ENCODE data around the gene RGS3.
"Not testable (repeated sequence)": the region's sequence is repeated elsewhere in the genome, so short reads cannot be mapped to it uniquely, and the experiment has no call there.

The RGS3 gene

DNA sequence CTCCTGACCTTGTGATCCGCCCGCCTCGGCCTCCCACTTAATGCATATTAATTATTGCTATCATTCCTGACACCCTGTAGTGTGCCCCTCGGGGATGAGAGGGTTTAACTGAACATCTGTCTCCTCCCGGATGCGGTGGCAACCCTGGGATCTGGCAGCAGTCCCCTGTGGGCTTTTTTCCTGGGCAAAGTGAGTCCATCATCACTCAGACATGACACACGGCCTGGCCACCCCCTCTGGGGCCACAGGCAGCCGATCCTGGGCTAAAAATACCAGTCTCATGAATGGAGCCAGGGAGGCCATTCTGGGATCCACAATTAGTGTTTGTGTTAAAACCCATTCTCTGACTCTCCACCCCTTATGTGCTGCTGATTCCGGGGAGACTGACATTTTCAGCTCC, 161.2 kb downstream of the RGS3 start:
- DNase-seq, result no peak

DNA sequence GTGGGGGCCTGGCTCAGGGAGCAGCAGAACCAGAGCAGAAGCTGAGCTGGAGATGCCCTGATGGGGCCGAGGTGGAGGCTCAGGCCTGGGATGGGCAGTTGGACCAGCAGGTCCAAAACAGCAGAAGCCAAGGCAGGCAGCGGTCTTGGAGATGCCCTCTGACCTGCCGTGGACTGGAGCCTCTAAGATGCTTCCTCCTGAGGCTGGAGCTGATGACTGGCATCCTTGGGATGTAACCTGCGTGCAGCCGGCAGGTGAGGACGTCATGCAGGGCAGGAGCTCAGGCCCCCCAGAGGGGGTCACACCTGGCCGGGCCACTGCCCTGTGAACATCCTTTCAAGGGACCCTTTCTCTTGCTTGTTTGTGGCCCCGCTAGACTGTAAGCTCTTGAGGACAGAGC, 162.0 kb downstream of the RGS3 start:
- no peak for DNase-seq

DNA sequence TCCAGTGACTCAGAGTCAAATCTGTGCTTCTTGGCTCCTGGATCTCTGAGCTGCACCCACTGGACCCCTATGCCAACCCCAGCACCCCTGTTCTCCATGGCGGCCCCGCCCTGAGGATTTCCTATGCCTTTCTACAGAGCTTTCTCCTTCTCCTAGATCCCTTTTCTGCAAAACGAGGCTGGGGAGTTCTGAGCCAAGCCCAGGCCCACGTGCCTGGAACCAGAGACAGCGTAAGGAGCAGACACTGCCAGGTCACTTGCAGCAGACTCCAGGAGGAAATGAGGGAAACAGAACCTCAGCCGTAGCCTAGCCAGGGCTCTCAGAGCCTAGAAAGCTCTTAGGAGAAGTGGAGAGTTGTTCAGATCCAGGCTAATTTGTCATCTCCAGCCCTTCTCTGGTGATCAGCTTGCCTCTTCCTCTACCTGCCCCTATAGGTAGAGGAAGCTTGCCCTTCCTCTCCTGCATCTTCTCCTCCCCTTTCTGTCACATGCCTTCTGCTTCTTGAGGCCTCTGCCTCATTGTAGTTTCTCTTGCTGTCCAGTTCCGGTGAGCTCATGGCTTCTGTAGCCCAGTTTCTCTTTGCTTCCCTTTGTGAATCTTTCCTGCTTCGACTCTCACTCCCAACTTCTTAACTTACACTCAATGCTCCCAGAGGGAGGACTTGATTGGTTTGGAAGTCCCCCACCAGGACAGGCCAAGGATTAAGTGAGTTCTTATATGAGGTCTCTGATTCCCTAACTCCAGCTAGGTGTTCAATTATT, 163.4 kb downstream of the RGS3 start:
- DNase-seq, result no peak

DNA sequence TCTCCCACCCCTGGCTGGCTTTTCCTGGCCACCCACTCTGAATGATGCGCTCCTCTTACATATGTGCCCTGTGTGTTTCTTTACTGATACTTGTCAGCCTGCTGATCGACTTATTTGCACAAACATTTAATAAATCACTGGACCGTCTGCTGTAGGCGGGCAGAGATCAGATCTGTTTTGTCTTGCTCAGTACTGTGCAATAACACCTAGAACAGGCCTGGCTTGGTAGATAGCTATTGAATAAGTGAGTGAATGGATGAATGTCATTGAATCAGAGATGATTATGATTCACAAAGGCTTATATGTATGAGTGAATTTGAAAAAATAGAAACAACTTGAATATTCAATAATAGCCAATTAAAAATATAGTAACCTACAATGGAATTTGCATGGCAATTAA, 165.1 kb downstream of the RGS3 start:
- no peak for DNase-seq

DNA sequence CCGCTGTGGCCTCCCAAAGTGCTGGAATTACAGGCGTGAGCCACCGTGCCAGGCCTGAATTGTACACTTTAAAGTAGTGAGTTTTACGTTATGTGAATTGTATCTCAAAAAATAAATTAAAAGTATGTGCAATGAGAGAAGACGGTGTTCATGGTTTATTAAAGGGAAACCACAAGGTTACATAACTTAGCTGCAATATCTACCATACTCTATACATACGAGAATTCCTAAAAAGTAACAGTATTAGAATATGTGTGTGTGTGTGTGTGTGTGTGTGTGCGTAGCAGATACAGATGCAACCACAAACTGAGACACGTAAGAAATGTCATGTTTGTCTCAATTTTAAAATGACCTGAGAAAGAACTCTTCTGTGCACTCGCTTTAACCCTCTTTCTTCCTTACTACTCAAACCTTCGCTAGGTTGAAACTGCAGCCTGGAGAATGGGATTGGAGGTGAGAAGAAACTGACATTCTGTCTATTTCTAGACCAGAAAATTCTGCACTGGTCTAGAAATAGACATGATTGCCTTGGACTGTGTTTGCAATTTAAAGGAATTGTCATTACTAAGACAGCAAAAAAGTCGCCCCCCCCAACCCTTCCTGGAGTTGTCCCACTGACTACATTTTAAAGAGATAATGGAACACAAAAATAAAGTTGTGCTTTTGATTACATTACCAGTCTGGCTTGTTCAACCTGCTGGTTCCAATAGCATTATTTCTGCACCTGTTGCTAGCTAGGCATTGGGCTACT, 167.0 kb downstream of the RGS3 start:
- DNase-seq, result no peak

DNA sequence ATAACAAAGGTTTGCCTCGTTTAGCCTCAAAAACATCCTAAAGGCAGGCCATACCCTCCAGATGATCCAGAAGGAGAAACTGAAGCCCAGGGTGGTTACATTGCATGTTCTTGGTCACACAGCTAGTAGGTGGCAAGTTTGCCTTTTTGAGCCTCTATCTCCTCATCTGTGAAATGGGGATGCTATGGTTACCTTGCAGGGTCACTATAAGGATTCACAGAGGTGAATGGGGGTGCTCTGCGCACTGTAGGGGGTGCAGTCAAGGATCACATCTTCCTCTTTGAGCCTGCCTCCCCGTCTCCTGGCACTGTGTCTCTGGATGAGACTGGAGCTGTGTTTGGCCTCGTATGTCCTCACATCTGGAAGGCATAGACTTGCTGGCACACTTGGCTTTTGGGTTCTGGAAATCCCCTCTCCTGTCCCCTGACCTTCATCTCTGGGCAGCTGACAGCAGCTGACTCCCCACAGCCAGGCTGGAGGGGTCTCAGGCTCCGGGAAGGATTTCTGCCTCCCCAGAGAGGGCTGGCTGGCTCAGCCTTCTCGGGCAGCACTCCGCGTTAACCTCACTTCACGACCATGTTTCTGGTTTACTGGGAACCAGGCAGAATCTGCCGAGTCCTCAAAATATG, 167.7 kb downstream of the RGS3 start:
- no peak for DNase-seq

DNA sequence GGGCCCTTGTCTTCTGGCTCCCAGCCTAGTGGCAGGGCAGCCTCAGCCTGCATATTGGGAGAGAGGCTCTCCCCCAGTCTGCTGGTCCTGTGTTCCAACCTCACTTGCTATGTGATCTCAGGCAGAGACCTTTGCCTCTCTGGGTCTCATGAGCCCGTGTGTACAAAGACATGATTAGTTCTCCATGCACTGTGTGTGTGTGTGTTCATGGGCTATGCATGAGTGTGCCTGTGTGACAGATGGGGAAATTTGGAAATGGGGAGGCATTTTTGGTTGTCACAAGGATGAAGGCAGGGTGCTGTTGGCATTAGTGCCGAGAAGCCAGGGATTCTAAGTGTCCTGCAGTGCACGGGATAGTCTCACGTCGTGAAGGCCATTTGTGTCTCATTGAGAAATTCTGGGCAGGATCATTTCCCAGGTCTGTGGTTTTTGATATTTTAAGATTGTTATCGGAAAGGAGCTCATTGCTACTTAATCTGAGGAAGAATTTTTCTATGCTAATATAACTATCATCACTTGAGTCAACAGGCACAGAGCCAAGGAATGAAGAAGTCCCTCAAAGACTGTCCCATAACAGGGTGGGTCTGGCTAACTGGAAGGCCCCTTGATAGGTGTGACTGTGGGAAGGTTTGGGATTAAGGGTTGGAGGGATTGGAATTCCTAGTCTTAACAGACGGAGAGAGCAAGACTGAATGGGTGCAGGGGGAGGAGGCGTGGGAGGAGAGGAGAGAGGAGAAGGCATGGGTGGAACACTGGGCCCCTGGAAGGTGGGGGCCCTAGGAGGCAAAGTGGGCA, 168.5 kb downstream of the RGS3 start:
- no peak for DNase-seq

DNA sequence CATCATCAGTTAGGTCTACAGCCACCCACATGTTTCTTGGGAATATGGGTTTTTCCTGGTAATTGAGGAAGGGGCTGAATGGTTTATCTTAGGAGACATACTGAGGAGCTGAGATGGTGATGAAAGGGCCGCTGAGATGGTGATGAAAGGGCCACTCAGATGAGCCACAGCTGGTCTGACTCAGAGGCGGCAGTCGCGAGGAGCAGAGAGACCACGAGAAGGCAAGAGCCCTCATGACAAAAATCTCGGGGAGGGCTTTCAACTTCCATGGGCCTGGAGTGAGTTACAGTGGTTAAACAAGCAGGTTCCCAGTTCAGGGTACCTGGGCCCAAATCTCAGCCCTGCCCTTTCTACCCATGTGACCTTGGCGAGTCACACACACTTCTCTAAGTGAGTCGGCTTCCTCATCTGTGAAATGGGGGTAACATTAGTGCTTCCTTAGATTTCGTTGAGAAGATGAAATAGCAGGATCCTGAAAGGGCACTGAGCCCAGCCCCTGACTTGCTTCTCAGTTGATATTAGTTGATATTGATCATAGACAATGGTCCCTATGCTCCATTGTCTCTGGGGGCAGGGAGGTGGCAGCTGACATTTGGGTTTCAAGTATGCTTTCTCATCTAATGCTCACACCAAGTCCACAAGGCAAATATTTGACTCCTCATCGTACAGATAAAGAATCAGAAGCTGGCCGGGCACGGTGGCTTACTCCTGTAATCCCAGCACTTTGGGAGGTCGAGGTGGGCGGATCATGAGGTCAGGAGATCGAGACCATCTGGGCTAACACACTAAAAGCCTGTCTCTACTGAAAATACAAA, 169.5 kb downstream of the RGS3 start:
- DNase-seq, result no peak

DNA sequence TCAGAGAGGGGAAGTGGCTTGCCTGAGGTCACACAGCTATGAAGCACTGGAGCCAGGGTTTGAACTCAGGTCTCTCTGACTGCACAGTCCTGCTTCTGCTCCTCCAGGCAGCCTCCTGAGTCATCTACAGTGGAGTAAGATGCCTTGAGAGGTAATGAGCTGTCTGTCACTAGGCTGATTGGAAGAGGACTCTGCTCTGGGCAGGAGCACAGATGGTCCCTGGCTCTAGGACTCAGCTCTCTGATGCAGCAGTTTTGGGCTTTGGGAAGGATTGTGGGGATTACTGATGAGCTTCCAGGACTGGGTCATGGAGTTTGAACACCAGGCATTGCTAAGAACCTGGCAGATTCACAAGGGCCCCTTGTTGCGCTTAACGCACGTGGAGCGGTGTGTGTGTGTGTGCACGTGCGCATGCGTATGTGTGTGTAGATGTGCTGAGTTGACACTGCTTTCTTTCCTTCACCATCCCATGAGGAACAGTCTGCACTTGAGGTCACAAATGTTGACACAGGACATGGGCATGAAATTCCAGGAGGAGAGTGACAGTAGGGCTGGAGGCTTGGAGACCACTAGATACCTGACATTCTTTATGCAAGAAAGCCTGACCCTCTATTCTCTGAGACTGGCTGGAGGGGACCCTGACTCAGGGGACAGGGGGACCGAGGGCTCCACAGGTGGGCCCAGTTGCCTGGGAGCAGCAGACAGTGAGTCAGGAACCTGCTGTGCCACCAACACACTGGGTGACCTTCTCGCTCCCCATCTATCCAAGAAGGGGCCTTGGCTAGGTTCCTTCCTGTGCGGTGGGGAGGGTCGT, 170.5 kb downstream of the RGS3 start:
- DNase-seq, result no peak

DNA sequence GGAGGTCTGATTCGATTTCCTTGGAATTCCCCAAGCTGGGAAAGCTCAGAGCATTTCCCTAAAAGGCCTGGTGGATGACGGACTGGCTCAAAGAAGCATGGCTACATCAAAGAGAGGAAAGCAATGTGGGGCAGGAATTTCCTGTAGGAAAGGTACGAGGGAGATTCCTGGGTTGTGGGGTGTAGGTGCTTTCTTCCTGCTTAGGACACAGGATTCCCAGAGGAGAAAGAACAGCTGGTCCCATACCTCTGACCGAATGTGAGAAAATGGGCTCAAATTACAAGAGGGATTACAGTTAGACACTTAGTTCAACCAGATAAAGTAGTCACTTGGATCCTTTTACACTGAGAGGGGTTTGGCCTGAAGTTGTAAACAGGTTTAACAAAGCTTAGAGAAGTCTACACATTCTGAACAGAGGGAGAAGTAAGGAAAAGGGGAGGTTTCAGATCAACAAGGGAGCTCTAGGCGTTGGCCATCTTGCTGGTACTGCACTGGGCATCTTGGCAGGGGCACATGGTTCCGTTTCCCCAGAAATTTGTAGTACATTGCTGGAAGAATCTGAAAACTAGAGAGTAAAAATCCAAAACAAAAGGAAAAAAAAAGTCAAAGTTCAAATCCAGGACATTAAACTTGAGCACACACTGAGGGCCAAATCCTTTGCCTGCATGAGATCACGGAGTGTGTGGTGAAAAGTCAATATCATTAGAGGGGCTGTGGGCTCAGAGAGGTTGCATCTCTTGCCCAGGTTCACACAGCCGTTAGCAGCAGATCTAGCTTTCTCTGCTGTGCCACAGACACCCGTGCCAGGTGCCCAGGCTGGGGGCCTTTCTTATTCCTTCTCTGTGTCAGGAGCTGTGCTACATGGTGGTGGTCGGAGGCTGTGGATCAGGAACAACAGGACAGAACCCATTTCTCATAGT, 171.3 kb downstream of the RGS3 start:
- DNase-seq, result no peak

DNA sequence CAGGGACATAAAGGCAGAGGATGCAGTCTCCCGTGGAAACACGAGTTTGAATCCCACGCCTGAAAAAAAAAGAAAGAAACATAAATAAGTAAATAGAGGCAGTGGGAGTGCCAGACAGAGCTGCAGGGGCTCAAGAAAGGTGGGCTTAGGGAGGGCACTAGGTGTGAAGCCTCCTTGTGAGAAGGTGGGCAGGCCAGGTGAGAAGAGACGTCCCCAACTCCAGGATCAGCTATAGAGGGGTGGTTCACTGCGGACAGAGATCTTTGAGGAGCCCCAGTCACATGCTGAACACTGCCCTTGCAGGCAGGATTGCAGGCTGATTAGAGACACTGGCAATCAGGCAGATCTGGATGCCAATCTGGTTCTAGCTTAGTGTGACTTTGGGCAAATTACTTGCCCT, 172.1 kb downstream of the RGS3 start:
- DNase-seq, result no peak

DNA sequence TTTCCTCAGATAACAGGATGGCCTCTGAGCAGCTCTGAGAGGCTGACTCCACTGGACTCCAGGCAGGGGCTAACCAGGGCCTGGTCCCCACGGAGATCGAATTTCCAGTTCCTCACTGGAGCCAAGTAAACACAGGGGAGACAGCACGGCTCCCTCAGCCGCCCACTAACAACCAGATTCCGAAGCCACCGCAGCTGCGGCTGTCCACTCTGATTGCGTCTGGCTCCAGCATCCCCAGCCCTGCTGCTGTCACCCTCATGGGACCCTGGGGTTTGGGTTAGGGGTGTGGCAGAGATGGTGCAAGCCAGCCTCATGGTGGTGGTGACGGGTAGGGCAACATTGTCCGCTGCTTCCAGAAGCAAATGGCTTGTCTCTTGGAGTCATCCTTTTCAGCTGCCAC, 172.6 kb downstream of the RGS3 start:
- no peak for DNase-seq

DNA sequence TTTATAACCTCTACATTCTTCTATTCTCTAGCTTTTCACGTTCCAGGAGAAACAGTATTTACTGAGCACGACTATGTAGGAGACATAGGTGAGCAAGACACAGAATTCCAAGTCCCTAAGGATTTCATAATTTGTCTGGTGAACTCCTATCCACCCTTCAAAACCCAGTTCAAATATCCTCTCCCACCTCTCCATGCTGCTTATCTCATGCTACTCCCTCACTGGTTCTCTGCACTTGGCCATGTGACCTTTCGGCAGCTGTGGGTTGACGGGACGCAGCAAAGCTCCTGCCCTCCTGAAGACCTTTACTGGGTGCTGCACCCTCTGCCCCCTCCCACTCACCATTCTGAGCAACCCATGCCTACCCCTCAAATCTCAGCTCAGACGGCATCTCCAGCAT, 173.2 kb downstream of the RGS3 start:
- no peak for DNase-seq

DNA sequence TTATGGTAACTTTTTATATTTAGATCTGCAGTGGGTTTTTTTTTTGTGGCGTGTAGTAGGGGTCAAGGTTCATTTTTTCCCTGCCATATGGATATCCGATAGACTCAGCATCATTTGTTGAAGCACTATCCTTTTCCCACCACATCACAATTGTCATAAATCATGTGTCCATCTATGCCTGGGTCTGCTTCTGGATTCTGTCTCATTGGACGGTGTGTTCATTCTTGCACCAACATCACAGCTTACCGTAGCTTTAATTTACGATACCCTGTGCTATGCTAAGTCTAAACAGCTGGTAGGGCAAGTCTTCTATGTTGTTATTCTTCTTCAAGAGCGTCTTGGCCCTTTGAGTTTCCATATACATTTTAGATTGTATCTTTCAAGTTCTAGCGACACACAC, 175.0 kb downstream of the RGS3 start:
- DNase-seq, result no peak

DNA sequence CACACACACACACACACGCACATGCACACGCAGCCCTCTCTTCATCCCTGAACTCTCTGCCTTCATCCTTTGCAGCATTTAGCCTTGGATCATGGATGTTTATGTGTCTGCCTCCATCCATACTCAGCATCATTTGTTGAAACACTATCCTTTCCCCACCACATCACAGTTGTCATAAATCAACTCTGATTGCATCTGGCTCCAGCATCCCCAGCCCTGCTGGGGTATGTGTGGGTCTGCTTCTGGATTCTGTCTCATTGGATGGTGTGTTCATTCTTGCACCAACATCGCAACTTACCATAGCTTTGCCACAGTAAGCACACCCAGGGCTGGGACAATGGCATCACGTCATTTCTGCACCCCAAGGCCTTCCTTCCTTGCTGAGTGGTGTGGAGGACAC, 175.4 kb downstream of the RGS3 start:
- no peak for DNase-seq

DNA sequence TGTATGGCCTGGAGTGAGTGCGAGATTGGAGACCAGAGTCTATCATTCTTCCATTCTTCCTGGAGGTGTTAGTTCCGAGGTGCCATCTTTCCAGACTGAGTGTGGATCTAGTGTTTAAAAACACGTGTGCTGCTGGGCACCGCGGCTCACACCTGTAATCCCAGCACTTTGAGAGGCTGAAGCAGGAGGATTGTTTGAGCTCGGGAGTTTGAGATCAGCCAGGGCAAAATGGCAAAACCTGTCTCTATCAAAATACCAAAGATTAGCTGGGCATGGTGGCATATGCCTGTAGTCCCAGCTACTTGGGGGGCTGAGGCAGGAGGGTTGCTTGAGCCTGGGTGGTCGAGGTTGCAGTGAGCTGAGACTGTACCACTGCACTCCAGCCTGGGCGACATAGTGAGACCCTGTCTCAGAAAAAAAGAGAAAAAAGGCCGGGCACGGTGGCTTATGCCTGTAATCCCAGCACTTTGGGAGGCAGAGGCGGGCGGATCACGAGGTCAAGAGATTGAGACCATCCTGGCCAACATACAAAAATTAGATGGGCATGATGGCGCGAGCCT, 176.0 kb downstream of the RGS3 start:
- not testable (repeated sequence) for DNase-seq

DNA sequence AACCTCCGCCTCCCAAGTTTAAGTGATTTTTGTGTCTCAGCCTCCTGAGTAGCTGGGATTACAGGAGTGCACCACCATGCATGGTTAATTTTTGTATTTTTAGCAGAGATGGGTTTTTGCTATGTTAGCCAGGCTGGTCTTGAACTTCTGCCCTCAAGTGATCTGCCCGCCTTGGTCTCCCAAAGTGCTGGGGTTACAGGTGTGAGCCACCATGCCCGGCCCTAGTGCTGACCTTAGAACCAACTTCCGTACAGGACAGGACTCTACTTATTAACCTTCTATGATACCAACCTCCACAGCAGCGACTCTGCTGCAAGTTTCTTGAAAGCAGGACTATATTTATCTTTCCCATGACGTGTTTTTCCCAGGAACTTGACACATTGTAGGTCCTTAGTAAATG, 176.9 kb downstream of the RGS3 start:
- no peak for DNase-seq

DNA sequence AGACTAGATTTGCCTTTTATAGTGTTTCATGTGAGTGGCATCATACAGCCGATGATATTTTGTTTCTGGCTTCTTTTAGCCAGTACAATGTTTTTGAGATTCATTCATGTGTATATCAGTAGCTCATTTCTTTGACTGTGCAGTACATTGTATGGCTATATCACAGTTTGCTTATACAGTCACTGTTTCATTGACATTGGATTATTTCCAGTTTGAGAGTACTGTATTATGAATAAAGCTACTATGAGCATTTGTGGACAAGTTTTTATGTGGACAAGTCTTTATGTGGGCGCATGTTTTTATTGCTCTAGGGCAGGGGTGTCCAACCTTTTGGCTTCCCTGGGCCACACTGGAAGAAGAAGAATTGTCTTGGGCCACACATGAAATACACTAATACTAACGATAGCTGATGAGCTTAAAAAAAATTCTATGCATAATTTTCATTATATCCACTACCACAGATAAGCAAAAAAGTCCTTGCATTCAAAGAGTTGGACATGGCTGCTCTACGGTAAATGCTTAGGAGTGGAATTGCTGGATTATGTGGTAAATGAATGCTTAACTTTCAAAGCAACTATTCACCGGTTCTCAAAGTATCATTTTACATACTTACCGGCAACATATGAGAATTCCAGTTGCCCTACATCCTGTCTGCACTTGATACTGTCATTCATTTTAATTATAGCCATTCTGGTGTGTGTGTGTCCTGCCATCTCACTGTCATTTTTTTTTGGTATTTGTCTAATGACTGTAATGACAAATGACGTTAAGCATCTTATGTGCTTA, 177.8 kb downstream of the RGS3 start:
- DNase-seq, result no peak

DNA sequence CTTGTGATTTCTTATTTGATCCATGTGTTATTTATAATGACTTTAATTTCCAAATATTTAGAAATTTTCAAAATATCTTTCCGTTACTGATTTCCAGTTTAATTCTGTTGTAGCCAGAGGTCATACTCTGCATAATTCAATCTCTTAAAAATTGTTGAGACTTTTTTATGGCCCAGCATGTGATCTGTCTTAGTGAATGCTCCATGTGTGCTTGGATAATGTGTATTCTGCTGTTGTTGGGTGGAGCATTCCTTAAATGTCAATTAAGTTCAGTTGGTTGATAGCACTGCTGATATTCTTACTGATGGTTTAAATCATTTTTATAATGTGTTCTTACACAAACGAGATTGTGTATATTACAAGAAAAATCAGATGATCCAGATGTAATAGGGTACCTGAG, 180.8 kb downstream of the RGS3 start:
- DNase-seq, result no peak

All from CD4-positive, alpha-beta T cell treated with Interferon alpha-2 for 1 hour (primary cell).